H9 (cell line): Measurements from ENCODE around the gene TBC1D5. TPM values are rescaled to one million over a fixed set of nuclear protein-coding genes. Genes with fewer than 3 reads are reported as not detected.

Experiments
- DNase-seq: peaks from one replicate; pipeline ENCODE4 v3.0.0-alpha.2; 2017
- H2AFZ ChIP-seq: one replicate; pipeline ENCODE4 v1.6.1; 2013; ENCODE audit warnings: mild to moderate bottlenecking, low read length, control low read depth, moderate library complexity
- H2AK5ac ChIP-seq: 2 replicates; pipeline ENCODE4 v1.6.1; 2013; ENCODE audit warnings: low read length, control low read depth, mixed read lengths; ENCODE audit not compliant: insufficient read length
- H2BK120ac ChIP-seq: one replicate; pipeline ENCODE4 v1.6.1; 2013; ENCODE audit warnings: low read depth, mild to moderate bottlenecking, low read length, control low read depth, inconsistent platforms; ENCODE audit not compliant: poor library complexity, severe bottlenecking
- H2BK12ac ChIP-seq: 2 replicates; pipeline ENCODE4 v1.6.1; 2013; ENCODE audit warnings: low read length, control low read depth, mixed read lengths, low read depth; ENCODE audit not compliant: insufficient read length
- H2BK15ac ChIP-seq: 2 replicates; pipeline ENCODE4 v1.6.1; 2013; ENCODE audit warnings: low read depth, low read length, control low read depth
- H2BK20ac ChIP-seq: one replicate; pipeline ENCODE4 v1.6.1; 2013; ENCODE audit warnings: low read depth, mild to moderate bottlenecking, low read length, control low read depth, inconsistent platforms; ENCODE audit not compliant: poor library complexity, severe bottlenecking
- H2BK5ac ChIP-seq: 2 replicates; pipeline ENCODE4 v1.6.1; 2013; ENCODE audit warnings: low read length, control low read depth, mixed read lengths; ENCODE audit not compliant: insufficient read length
- H3K14ac ChIP-seq: 2 replicates; pipeline ENCODE4 v1.6.1; 2013; ENCODE audit warnings: low read length, control low read depth; ENCODE audit not compliant: insufficient read depth
- H3K18ac ChIP-seq: 2 replicates; pipeline ENCODE4 v1.6.1; 2013; ENCODE audit warnings: low read depth, mild to moderate bottlenecking, mixed read lengths, low read length, control low read depth; ENCODE audit not compliant: insufficient read length
- H3K23ac ChIP-seq: 2 replicates; pipeline ENCODE4 v1.6.1; 2013; ENCODE audit warnings: low read length, control low read depth, mixed read lengths, low read depth; ENCODE audit not compliant: insufficient read length
- H3K23me2 ChIP-seq: 2 replicates; pipeline ENCODE4 v1.6.1; 2013; ENCODE audit warnings: low read depth, mild to moderate bottlenecking, mixed read lengths, low read length, control low read depth; ENCODE audit not compliant: insufficient read length, poor library complexity, severe bottlenecking
- H3K27ac ChIP-seq: 2 replicates; pipeline ENCODE4 v1.5.1; 2013; ENCODE audit warnings: low read length, control low read depth, mixed read lengths, low read depth; ENCODE audit not compliant: insufficient read length
- H3K27me3 ChIP-seq: 2 replicates; pipeline ENCODE4 v1.6.1; 2013; ENCODE audit warnings: low read length, control low read depth, inconsistent platforms; ENCODE audit not compliant: insufficient read depth
- H3K4ac ChIP-seq: 2 replicates; pipeline ENCODE4 v1.6.1; 2013; ENCODE audit warnings: low read depth, mild to moderate bottlenecking, control low read depth, inconsistent platforms, low read length, moderate library complexity
- H3K4me1 ChIP-seq: 2 replicates; pipeline ENCODE4 v1.6.1; 2013; ENCODE audit warnings: low read length, control low read depth, inconsistent platforms; ENCODE audit not compliant: insufficient read depth
- H3K4me2 ChIP-seq: 2 replicates; pipeline ENCODE4 v1.6.1; 2013; ENCODE audit warnings: low read length, control low read depth, mixed read lengths; ENCODE audit not compliant: insufficient read length, insufficient read depth
- H3K56ac ChIP-seq: 2 replicates; pipeline ENCODE4 v1.6.1; 2013; ENCODE audit warnings: low read depth, mild to moderate bottlenecking, mixed read lengths, low read length, control low read depth; ENCODE audit not compliant: insufficient read length
- H3K79me1 ChIP-seq: 2 replicates; pipeline ENCODE4 v1.6.1; 2013; ENCODE audit warnings: low read depth, mild to moderate bottlenecking, moderate library complexity, low read length, control low read depth, inconsistent platforms; ENCODE audit not compliant: insufficient read depth, poor library complexity, severe bottlenecking
- H3K79me2 ChIP-seq: 2 replicates; pipeline ENCODE4 v1.6.1; 2013; ENCODE audit warnings: low read length, control low read depth, inconsistent platforms; ENCODE audit not compliant: insufficient read depth
- H3K9ac ChIP-seq: 2 replicates; pipeline ENCODE4 v1.6.1; 2013; ENCODE audit warnings: low read length, control low read depth, mixed read lengths; ENCODE audit not compliant: insufficient read length; ENCODE audit errors: extremely low read depth
- H3K9me3 ChIP-seq: one replicate; pipeline ENCODE4 v1.6.1; 2013; ENCODE audit warnings: low read depth, low read length, inconsistent platforms; ENCODE audit not compliant: control insufficient read depth
- H3T11ph ChIP-seq: one replicate; pipeline ENCODE4 v1.6.1; 2013; ENCODE audit warnings: mild to moderate bottlenecking, low read length, control low read depth, inconsistent platforms
- H4K20me1 ChIP-seq: one replicate; pipeline ENCODE4 v1.6.1; 2013; ENCODE audit not compliant: control insufficient read depth, insufficient read length, insufficient read depth
- H4K5ac ChIP-seq: 2 replicates; pipeline ENCODE4 v1.6.1; 2013; ENCODE audit warnings: low read depth, mild to moderate bottlenecking, mixed read lengths, low read length, control low read depth; ENCODE audit not compliant: insufficient read length
- H4K8ac ChIP-seq: replicated peaks from 2 replicates; pipeline ENCODE4 v1.6.1; 2013; ENCODE audit warnings: low read length, control low read depth, mixed read lengths, low read depth; ENCODE audit not compliant: insufficient read length
- H4K91ac ChIP-seq: 2 replicates; pipeline ENCODE4 v1.6.1; 2013; ENCODE audit warnings: low read depth, mild to moderate bottlenecking, moderate library complexity, mixed read lengths, low read length, control low read depth; ENCODE audit not compliant: insufficient read length
- H3K27ac Mint-ChIP-seq, 3 experiments: 2 replicates in 2 of 3; 3 replicates in 1 of 3; pipeline ENCODE4 v1.8.0; 2020 to 2021; ENCODE audit warnings: mixed read lengths in 3 of 3, mild to moderate bottlenecking in 1 of 3, moderate library complexity in 1 of 3
- H3K27me3 Mint-ChIP-seq: 2 replicates; pipeline ENCODE4 v1.8.0; 2021; ENCODE audit warnings: low read depth, mild to moderate bottlenecking, moderate library complexity, mixed read lengths
- H3K36me3 Mint-ChIP-seq, 3 experiments: 2 replicates in 2 of 3; 3 replicates in 1 of 3; pipeline ENCODE4 v1.8.0; 2020 to 2021; ENCODE audit warnings: low read depth in 3 of 3, mixed read lengths in 3 of 3; ENCODE audit not compliant: insufficient read depth in 1 of 3
- H3K4me1 Mint-ChIP-seq, 2 experiments: 2 replicates each; pipeline ENCODE4 v1.8.0; 2020; ENCODE audit warnings: mixed read lengths in 2 of 2
- H3K4me3 Mint-ChIP-seq, 2 experiments: 2 replicates in 1 of 2; 3 replicates in 1 of 2; pipeline ENCODE4 v1.8.0; 2020 to 2021; ENCODE audit warnings: mild to moderate bottlenecking in 2 of 2, mixed read lengths in 2 of 2, moderate library complexity in 1 of 2
- H3K9me3 Mint-ChIP-seq, 2 experiments: 2 replicates in 1 of 2; 3 replicates in 1 of 2; pipeline ENCODE4 v1.8.0; 2020; ENCODE audit warnings: mild to moderate bottlenecking in 2 of 2, mixed read lengths in 2 of 2, moderate library complexity in 1 of 2
- WGBS: extraction: QIAGEN DNeasy Blood & Tissue Kit; methylation state at CpG from one replicate; pipeline ENCODE4 v1.1.7; 2013; ENCODE audit warnings: missing lambda C conversion rate, low lambda C conversion rate, mixed read lengths; ENCODE audit not compliant: insufficient read length; ENCODE audit errors: extremely low coverage; 5-methylcytosine and 5-hydroxymethylcytosine counted together
- total RNA-seq: library from RNA; stranded (reverse); gene quantifications from 2 replicates; pipeline ENCODE4 v1.2.1, GENCODE V29; 2021
- TF ChIP-seq, protein P1 (sequence below): fragments of 200-600 bp; sonication (generic); conservative IDR thresholded peaks from 3 replicates; pipeline ENCODE4 v1.8.0; 2021; ENCODE audit warnings: antibody characterized with exemption, mild to moderate bottlenecking

Gene TBC1D5
- total RNA-seq, 1 experiment from 2014 or later = 25.0 TPM

DNA sequence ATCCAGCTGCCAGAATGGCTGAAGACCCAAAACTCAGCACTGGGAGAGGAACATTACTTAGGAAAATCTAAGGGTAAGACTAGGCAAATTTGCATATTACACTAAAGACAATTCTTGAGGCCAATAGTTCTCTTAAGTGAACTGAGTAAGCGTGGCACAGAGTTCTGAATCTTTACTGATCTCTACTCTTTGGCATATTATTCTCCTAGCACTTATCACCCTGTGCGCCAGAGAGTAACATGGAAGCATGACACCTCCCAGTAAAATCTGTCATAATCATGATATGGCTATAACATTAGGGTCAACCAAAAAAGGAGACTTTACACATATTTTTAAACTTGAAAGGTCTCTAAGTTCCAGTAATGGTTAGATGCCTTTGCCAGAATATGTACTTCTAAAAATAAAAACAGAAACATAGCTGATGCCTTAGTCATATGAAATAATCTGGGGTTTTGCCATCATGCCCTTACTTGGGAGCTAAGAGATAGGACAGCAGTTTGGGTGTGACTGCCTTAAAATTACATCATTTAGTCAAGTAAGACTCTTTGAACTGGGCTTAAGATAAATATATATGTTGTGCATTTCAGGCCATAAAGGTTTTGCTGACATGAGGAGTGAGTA lies 567.1 kb downstream of the TBC1D5 start:
- H4K20me1 ChIP-seq = no peaks in the 10 kb centered on the region
- no peak overlapping the region for H3K18ac ChIP-seq
- H3K4me1 Mint-ChIP-seq = peaks cover 0 to 7% of the 10 kb centered on the region in 2 experiments; a peak in 1 of 4 replicates
- no peaks in the 10 kb centered on the region for H3K27me3 ChIP-seq
- TF ChIP-seq, protein P1, sequence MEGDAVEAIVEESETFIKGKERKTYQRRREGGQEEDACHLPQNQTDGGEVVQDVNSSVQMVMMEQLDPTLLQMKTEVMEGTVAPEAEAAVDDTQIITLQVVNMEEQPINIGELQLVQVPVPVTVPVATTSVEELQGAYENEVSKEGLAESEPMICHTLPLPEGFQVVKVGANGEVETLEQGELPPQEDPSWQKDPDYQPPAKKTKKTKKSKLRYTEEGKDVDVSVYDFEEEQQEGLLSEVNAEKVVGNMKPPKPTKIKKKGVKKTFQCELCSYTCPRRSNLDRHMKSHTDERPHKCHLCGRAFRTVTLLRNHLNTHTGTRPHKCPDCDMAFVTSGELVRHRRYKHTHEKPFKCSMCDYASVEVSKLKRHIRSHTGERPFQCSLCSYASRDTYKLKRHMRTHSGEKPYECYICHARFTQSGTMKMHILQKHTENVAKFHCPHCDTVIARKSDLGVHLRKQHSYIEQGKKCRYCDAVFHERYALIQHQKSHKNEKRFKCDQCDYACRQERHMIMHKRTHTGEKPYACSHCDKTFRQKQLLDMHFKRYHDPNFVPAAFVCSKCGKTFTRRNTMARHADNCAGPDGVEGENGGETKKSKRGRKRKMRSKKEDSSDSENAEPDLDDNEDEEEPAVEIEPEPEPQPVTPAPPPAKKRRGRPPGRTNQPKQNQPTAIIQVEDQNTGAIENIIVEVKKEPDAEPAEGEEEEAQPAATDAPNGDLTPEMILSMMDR = no peak
- H3K9ac ChIP-seq = no peak overlapping the region
- no peak overlapping the region for H2AK5ac ChIP-seq
- no peak overlapping the region for H3K27ac Mint-ChIP-seq
- H3K27me3 Mint-ChIP-seq = no peaks in the 10 kb centered on the region; the same call in 1 of the 2 replicates
- H3K4me2 ChIP-seq = no peak overlapping the region
- H2BK20ac ChIP-seq = no peak overlapping the region
- H4K91ac ChIP-seq = no peak overlapping the region
- no peak overlapping the region for H3K4me3 Mint-ChIP-seq
- H3K79me2 ChIP-seq = no peaks in the 10 kb centered on the region
- no peak overlapping the region for H3K4ac ChIP-seq
- no peak overlapping the region for H3K14ac ChIP-seq
- H2AFZ ChIP-seq = no peak overlapping the region
- no peak for DNase-seq
- H3T11ph ChIP-seq = no peak overlapping the region
- H3K4me1 ChIP-seq = no peaks in the 10 kb centered on the region
- no CpG with 5 or more reads among the region's 2 CpGs for WGBS
- no peak overlapping the region for H2BK12ac ChIP-seq
- H3K23me2 ChIP-seq = no peaks in the 10 kb centered on the region
- no peak overlapping the region for H3K23ac ChIP-seq
- no peak overlapping the region for H4K8ac ChIP-seq
- no peak overlapping the region for H2BK15ac ChIP-seq
- H3K36me3 Mint-ChIP-seq = no peaks in the 10 kb centered on the region; a peak in 1 of 7 replicates
- H3K27ac ChIP-seq = no peak overlapping the region
- no peaks in the 10 kb centered on the region for H3K9me3 ChIP-seq
- no peaks in the 10 kb centered on the region for H3K79me1 ChIP-seq
- H2BK5ac ChIP-seq = no peak overlapping the region
- no peak overlapping the region for H3K56ac ChIP-seq
- H4K5ac ChIP-seq = no peak overlapping the region
- H2BK120ac ChIP-seq = no peak overlapping the region
- no peaks in the 10 kb centered on the region for H3K9me3 Mint-ChIP-seq
